Kasumi-1 (cell line): ENCODE data around the gene IGSF8.
A peak's percentile ranks its signal among the peaks of the same experiment; 100 is the strongest.
"Not testable (repeated sequence)": the region's sequence is repeated elsewhere in the genome, so short reads cannot be mapped to it uniquely, and the experiment has no call there.

Experiments
- DNase-seq, 2 experiments: peaks; one replicate each; lab custom pipeline; 2025; lab: John Stamatoyannopoulos, UW

Gene IGSF8

GRCh38 chr1:160127381-160127780 is 29.0 kb upstream of the IGSF8 start:
- no peak for DNase-seq

GRCh38 chr1:160126342-160126741 is 27.9 kb upstream of the IGSF8 start:
- not testable (repeated sequence) for DNase-seq

DNA sequence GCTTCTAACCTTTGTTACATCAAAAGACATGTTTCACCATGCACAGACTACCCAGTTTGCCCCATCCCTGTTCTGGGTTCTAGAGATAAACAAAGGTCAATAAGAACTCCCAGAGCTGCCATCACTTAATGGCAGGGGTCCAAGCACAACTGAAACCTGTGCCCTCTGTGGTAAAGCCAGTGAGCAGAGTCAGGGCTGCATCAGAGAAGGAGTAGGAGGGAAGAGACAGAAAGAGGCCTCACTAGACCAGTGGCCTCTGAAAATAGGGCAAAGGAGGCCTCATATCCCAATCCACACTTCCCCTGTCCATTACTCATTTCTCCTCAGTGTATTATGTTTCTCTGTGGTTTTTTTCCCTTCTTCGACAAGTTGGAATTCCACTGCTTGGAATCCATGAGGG is 27.3 kb upstream of the IGSF8 start:
- no peak for DNase-seq

DNA sequence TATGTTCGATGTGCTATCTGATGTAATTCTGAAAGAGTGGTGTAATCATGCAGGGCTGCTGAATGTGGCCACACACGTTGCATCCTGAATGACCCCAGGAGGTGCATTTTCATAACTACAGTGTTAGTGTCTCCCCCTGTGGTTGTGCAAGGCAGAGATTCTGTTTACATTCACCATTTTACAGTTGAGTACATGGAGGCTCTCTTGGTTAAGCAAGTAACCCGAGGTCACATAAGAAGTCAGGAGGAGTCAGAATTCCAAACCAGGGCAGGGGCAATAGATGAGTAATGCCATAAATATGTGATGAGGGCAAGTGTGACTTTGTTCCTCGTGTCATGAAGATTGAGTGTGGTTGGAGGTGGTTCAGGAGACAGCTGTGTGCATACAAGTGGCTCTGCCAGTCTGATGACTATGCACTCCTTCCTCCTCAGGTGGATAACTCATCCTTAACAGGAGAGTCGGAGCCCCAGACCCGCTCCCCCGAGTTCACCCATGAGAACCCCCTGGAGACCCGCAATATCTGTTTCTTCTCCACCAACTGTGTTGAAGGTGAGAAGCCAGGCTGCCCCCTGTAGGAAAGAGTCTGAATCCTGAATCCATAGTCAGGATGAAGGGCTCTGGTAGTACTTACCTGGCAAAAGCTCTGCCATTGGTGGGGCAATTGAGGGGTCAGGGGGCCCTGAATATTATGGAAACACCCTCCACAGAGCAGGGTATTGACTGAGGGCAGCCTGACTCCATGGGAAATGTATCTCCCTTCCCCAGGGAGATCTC is 26.5 kb upstream of the IGSF8 start:
- DNase-seq = no peak

GRCh38 chr1:160123726-160124125 is 25.3 kb upstream of the IGSF8 start:
- DNase-seq = no peak

DNA sequence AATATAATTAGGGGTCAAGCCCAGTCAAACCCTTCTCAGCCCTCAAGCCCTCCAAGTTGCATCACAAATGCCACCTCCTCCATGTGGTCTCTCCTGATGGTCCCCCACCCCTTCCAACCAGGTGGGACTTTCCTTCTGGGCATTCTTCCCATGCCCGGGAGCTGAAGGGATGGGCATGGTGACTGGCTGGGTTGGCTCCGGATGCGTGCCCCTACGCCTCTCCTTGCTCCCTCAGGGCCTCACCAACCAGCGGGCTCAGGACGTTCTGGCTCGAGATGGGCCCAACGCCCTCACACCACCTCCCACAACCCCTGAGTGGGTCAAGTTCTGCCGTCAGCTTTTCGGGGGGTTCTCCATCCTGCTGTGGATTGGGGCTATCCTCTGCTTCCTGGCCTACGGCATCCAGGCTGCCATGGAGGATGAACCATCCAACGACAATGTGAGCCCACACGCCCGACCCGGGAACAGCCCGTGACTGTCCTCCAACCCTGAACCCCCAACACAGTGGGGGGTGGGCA is 24.6 kb upstream of the IGSF8 start:
- no peak for DNase-seq

GRCh38 chr1:160121388-160121787 is 23.0 kb upstream of the IGSF8 start:
- no peak for DNase-seq

GRCh38 chr1:160120797-160121196 is 22.4 kb upstream of the IGSF8 start:
- DNase-seq = no peak

GRCh38 chr1:160118928-160119327 is 20.5 kb upstream of the IGSF8 start:
- no peak for DNase-seq

DNA sequence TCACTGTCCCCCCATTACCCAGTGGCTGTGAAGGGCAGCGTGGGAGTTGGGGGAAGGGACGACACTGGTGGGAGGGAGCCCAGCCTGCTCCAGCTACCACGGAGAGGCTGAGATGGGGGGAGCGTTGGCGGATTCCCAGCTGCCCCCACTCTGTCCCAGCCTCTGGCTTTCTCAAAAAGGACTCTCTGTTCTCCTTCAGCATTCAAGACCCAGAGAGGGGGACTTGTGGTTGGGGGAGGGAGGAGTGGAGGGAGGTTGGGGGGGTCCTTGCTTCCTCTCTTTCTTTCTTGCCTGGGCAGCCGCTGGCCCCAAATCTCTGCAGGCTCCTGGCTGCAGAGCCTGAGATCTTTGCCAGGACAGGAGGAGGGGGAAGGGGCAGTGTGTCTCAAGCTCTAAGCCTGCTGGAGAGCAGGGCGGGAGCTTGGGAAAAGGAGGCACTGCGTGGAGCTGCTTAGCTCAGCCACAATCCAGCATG is 19.3 kb upstream of the IGSF8 start:
- DNase-seq = no peak

DNA sequence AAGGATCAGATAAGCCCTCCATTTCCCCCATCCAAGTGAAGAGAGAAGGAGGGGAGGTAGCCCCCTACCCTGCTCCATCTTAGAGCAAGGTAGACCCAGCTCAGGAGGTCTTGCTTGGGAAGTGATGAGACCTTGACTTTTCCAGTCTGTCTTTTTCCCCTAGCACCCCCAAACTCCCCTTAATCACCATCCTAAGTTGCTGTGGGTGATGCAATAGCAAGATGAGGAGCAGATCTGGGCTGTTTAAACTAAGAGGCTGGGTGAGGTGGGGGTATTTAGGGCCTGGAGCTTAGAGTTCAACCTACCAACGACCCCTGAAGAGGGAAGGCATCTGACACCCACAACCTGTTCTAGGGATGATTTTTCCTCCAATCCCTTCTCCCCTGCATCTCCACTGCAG is 18.9 kb upstream of the IGSF8 start:
- DNase-seq = no peak

GRCh38 chr1:160116283-160117147 is 18.1 kb upstream of the IGSF8 start:
- no peak for DNase-seq

DNA sequence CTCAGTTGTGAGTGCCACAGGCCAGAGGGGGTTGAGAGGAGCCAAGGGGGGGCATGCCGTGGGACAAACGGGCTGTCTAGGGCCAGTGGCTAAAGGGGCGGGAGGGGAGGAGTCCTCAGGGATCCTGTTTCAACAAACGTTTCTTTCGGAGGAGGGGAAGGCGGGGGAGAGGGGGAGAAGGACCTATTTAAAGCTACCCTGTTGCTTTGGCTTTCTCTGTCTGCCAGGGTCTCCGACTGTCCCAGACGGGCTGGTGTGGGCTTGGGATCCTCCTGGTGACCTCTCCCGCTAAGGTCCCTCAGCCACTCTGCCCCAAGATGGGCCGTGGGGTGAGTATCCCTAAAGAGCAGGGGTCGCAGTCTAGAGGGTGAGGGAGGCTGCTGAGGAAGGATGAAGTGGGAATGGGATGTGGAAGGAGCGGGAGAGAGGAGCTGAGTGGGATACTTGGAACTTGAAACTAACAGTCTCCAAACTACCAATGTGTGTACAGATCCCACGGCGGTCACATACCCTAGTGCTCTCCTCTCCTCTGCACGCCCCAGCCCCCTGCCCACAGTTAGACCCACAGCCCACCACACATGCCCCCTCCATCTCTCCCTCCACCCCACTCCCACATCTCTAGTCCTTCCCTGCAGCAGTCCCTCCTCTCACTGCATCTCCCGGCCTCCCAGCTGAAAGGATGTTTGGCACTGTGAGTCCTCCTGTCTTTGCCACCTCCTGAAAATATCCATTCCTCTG is 17.3 kb upstream of the IGSF8 start, which contains the start of gene ATP1A2:
Gene ATP1A2 (plus strand): TSS at position 215 of the 738 bp plus-strand sequence. CDS start 103 bp downstream, at position 318.
- DNase-seq = no peak

GRCh38 chr1:160114085-160114484 is 15.7 kb upstream of the IGSF8 start:
- no peak for DNase-seq

- DNase-seq = no peak
Measured at GRCh38 chr1:160113407-160113806, 15.0 kb upstream of the IGSF8 start.

DNA sequence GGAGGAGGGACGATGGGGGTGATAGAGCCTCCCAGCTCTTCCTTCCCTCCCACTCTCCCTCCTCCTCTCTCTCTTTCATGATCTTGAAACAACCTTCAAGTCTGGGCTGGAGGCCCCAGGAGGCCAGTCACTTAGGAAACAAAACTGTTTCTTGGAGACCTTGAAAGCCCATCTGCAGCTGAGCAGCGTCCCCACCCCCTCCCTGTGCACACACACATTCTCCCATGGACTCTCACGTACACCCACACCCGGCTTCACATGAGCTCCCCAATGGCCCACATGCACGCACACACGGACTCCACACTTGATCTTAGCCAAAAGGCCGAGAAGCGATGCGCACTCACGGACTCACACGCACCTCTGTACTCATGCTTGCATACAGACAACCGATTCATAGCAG is 13.9 kb upstream of the IGSF8 start:
- no peak for DNase-seq

GRCh38 chr1:160111462-160111861 is 13.0 kb upstream of the IGSF8 start:
- DNase-seq = not testable (repeated sequence)

DNA sequence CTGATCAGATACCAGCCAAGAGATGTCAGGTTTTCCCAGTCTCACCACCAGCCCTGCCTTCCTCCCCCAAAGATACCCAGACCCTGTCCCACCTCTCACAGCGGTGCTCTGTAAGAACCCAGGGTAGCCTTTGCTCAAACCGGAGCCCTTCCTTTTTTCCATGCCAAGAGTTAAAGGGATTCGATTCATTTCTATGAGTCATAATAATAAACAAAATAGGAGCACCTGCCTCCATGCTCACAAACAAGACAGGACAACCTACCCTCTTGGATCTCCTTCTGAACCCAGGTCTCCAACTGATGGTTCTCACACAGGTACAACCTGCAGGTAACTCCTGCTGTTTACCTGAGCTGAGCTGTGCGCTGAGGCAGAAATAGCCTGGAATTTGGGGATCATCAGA is 11.3 kb upstream of the IGSF8 start:
- DNase-seq = no peak

DNA sequence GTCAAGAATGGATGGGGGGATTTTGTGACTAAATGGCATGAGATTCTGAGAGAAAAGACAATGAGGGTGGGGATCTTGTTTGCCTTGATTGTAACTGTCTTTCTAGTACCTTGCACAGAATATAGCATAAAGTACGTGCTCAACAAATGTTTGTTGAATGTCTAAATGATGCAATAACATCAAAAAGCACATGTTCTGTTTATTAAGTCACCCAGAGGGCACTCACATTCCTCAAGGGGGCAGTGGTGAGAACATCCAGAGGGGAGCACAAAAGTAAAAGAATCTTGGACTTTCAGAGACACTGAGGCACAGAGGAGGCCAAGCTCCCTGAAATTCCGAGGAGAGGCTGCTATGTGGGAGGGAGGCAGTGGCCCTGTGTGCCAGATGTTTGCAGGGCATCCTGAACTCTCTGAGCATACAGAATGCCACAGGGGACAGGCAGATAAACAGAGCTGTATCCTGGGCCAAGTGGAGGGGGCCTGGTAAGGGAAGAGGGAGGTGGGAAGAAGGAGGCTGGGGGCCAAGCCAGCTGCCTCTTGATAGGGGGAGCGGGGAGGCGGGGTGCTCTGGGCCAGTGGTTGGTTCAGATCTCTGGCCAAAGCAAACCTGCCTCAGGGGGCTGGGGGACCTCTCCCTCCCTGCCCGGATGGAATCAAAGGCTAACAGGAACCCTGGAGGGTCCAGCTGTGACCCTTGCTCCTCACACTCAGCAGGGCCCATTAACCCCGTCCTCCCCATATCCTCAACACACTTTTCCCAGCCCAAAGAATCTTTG is 10.7 kb upstream of the IGSF8 start:
- peak; percentile 43 to 54 for DNase-seq

- no peak for DNase-seq
Measured at GRCh38 chr1:160107512-160107911, 9.1 kb upstream of the IGSF8 start.

DNA sequence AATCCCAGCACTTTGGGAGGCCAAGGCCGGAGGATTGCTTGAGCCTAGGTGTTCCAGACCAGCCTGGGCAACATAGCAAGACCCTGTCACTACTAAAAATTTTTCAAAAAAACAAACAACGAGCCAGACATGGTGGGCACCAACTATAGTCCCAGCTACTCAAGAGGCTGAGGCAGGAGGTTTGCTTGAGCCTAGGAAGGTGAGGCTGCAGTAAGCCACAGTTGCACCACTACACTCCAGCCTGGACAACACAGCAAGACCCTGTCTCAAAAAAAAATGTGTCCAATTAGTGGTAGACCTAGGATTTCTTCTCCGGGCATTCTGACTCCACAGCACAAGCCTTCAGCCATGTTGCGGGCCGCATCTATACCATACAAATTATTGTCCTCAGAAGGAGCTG is 6.7 kb upstream of the IGSF8 start:
- no peak for DNase-seq
